GM10266 (cell line): ENCODE data around the gene TAF12.

ENCODE experiments used
- DNase-seq: peaks from one replicate; pipeline ENCODE4 v3.0.0; 2012; ENCODE audit errors: extremely low spot score
- CTCF ChIP-seq: IDR thresholded peaks from 2 replicates; pipeline ENCODE4 v1.5.1; 2012; ENCODE audit warnings: mild to moderate bottlenecking, low read depth; ENCODE audit not compliant: control insufficient read depth, insufficient read depth; ENCODE audit errors: missing control alignments

The TAF12 gene

GRCh38 chr1:28581531-28582247, 61.2 kb downstream of the TAF12 start:
- DNase-seq: peak; percentile 95
- peak; percentile 1 for TF ChIP-seq CTCF

- peak; percentile 63 for DNase-seq
- peak; percentile 39 for TF ChIP-seq CTCF
These were observed 61.9 kb downstream of the TAF12 start for GRCh38 chr1:28580722-28581530.

GRCh38 chr1:28579401-28579800, 63.5 kb downstream of the TAF12 start:
- no peak for TF ChIP-seq CTCF
- no peak for DNase-seq

- TF ChIP-seq CTCF: no peak
- DNase-seq: no peak
These were observed 64.1 kb downstream of the TAF12 start for GRCh38 chr1:28578696-28579218.

GRCh38 chr1:28577738-28578536, 64.9 kb downstream of the TAF12 start:
- no peak for TF ChIP-seq CTCF
- no peak for DNase-seq

GRCh38 chr1:28577052-28577678, 65.7 kb downstream of the TAF12 start:
- DNase-seq: no peak
- no peak for TF ChIP-seq CTCF
